MCF 10A (cell line): Measurements from ENCODE around the gene CCDC12. TPM values are rescaled to one million over a fixed set of nuclear protein-coding genes. Genes with fewer than 3 reads are reported as not detected.

Experiments
- BruUV-seq: library from RNA; stranded (reverse); fragments of 400-500 nt; replicated peaks from 2 replicates; lab custom pipeline; 2021; lab: Mats Ljungman, UMichigan
- CTCF ChIA-PET: fragments of 300-600 bp; sonication (Branson Sonifier 250); formaldehyde crosslinking; extraction: SDS; loops from one replicate; lab custom pipeline; 2021; ENCODE audit warnings: antibody characterized with exemption, inconsistent platforms; lab: Yijun Ruan, JAX
- POLR2A ChIA-PET: fragments of 300-600, 350-650 bp; sonication (Branson Sonifier 250); formaldehyde crosslinking; extraction: SDS; loops from one replicate; lab custom pipeline; 2020; ENCODE audit warnings: antibody characterized with exemption, inconsistent platforms; lab: Yijun Ruan, JAX
- DNase-seq: peaks from one replicate; pipeline ENCODE4 v3.0.0-alpha.2; 2018; ENCODE audit not compliant: unreplicated experiment
- H3K27ac Mint-ChIP-seq: one replicate; pipeline ENCODE4 v1.8.0; 2022; ENCODE audit warnings: mild to moderate bottlenecking, low read depth, mixed read lengths; ENCODE audit not compliant: unreplicated experiment
- H3K27me3 Mint-ChIP-seq: one replicate; pipeline ENCODE4 v1.8.0; 2022; ENCODE audit warnings: mixed read lengths; ENCODE audit not compliant: insufficient read depth, unreplicated experiment
- H3K36me3 Mint-ChIP-seq: one replicate; pipeline ENCODE4 v1.8.0; 2022; ENCODE audit warnings: mild to moderate bottlenecking, moderate library complexity, mixed read lengths; ENCODE audit not compliant: insufficient read depth, unreplicated experiment
- H3K4me1 Mint-ChIP-seq: one replicate; pipeline ENCODE4 v1.8.0; 2022; ENCODE audit warnings: mixed read lengths; ENCODE audit not compliant: insufficient read depth, unreplicated experiment
- H3K4me3 Mint-ChIP-seq: one replicate; pipeline ENCODE4 v1.8.0; 2022; ENCODE audit warnings: mild to moderate bottlenecking, moderate library complexity, mixed read lengths; ENCODE audit not compliant: unreplicated experiment
- H3K9me3 Mint-ChIP-seq: one replicate; pipeline ENCODE4 v1.8.0; 2022; ENCODE audit warnings: mixed read lengths; ENCODE audit not compliant: unreplicated experiment
- CTCF ChIP-seq: fragments of 200-600 bp; IDR thresholded peaks from one replicate; pipeline ENCODE4 v1.8.0; 2022; ENCODE audit warnings: antibody characterized with exemption, mild to moderate bottlenecking; ENCODE audit not compliant: unreplicated experiment
- intact Hi-C: fragments of 100-400 bp; cut with micrococcal nuclease; formaldehyde crosslinking; loops from 2 replicates; pipeline ENCODE4 v1.14.1; 2022
- total RNA-seq: library from RNA; stranded (reverse); gene quantifications from 2 replicates; pipeline ENCODE4 v1.2.3, GENCODE V29; 2022

The CCDC12 gene
- total RNA-seq, 1 experiment from 2014 or later: 45.9 TPM

- no peak overlapping the region for H3K4me3 Mint-ChIP-seq
- no peak for DNase-seq
- H3K4me1 Mint-ChIP-seq: no peaks in the 10 kb centered on the region
Observed at GRCh38 chr3:46878781-46879436, 97.6 kb downstream of the CCDC12 start.

GRCh38 chr3:46877406-46878125, 99.0 kb downstream of the CCDC12 start, which contains the start of gene PTH1R:
Gene PTH1R, plus strand, starts transcription at chr3:46877721. Its CDS starts 5,839 bp downstream, at chr3:46883560.
- Mint-ChIP-seq H3K4me3 (no peak within 1 kb of the TSS), H3K4me1 (no peaks in the 10 kb centered on the region), H3K9me3 (no peaks in the 10 kb centered on the region), H3K27ac (no peak within 1 kb of the TSS), H3K27me3 (peaks cover 18% of the 10 kb centered on the region), H3K36me3 (no peaks in the 10 kb centered on the region)
- ChIA-PET CTCF (interaction anchor here (0.8 to 2.2 kb wide), 4 partner anchors 10 to 32 kb away, joined by 3 to 14 read pairs (median 4); no protein-coding TSS in a partner anchor), POLR2A (interaction anchor here (0.5 to 1.0 kb wide), 2 partner anchors 8 to 102 kb away, joined by 3 read pairs; partner anchors contain the start of gene NBEAL2)
- no TSS peak for BruUV-seq
- DNase-seq: no peak
- intact Hi-C loops: no loop called here
- no peak for TF ChIP-seq CTCF

More at GRCh38 chr3:46878781-46879436, 97.6 kb downstream of the CCDC12 start:
- TF ChIP-seq CTCF: no peak
- H3K36me3 Mint-ChIP-seq: no peaks in the 10 kb centered on the region
- POLR2A ChIA-PET: interaction anchor here (1.0 kb wide), 1 partner anchor 101 kb away, joined by 3 read pairs; the partner anchor contains the start of gene NBEAL2
- H3K27me3 Mint-ChIP-seq: peaks cover 22% of the 10 kb centered on the region
- CTCF ChIA-PET: interaction anchor here (2.2 kb wide), 1 partner anchor 12 kb away, joined by 14 read pairs; no protein-coding TSS in a partner anchor
- BruUV-seq: no TSS peak
- no peak overlapping the region for H3K27ac Mint-ChIP-seq
- intact Hi-C loops: no loop called here
- no peaks in the 10 kb centered on the region for H3K9me3 Mint-ChIP-seq

GRCh38 chr3:46876313-46877300, 99.9 kb downstream of the CCDC12 start:
- Mint-ChIP-seq H3K27ac (no peak overlapping the region), H3K9me3 (no peaks in the 10 kb centered on the region)

More at GRCh38 chr3:46876313-46877300, 99.9 kb downstream of the CCDC12 start:
- no peak for TF ChIP-seq CTCF
- H3K36me3 Mint-ChIP-seq: no peaks in the 10 kb centered on the region
- ChIA-PET CTCF (interaction anchor here (0.9 to 1.9 kb wide), 3 partner anchors 9 to 33 kb away, joined by 3 to 4 read pairs (median 3); no protein-coding TSS in a partner anchor), POLR2A (interaction anchor here (0.5 kb wide), 1 partner anchor 9 kb away, joined by 3 read pairs; no protein-coding TSS in a partner anchor)
- no TSS peak for BruUV-seq
- peaks cover 19% of the 10 kb centered on the region for H3K27me3 Mint-ChIP-seq
- H3K4me1 Mint-ChIP-seq: no peaks in the 10 kb centered on the region
- no peak overlapping the region for H3K4me3 Mint-ChIP-seq
- intact Hi-C loops: no loop called here
- no peak for DNase-seq
